ENCODE results near the gene IGSF21. TPM values are rescaled to one million over a fixed set of nuclear protein-coding genes. Genes with fewer than 3 reads are reported as not detected.

The IGSF21 gene
- polyA plus RNA-seq, 3 donors: not detected

GRCh38 chr1:18315449-18315848 is 207.9 kb downstream of the IGSF21 start:
- Histone ChIP-seq H3K27ac (ENCODE audit: low read depth in 1 of 2, low read length in 2 of 2) (no peak overlapping the region), H4K20me1 (ENCODE audit: insufficient read depth, low read length) (no peaks in the 10 kb centered on the region), H3K4me3 (replicated peaks in 1 of 3; ENCODE audit: low read depth in 2 of 3, low read length in 3 of 3) (no peak overlapping the region), H3K9me3 (replicated peaks in 1 of 2; ENCODE audit: control insufficient read depth in 1 of 2, insufficient read depth in 1 of 2, low read length in 2 of 2) (no peaks in the 10 kb centered on the region), H3K27me3 (ENCODE audit: control insufficient read depth in 2 of 2, insufficient read depth in 2 of 2, low read length in 2 of 2) (no peaks in the 10 kb centered on the region), H3K36me3 (replicated peaks in 1 of 2; ENCODE audit: control insufficient read depth in 1 of 2, insufficient read depth in 2 of 2, low read length in 2 of 2) (no peaks in the 10 kb centered on the region), H3K79me2 (ENCODE audit: insufficient read depth, low read length) (no peaks in the 10 kb centered on the region), H3K4me2 (replicated peaks; ENCODE audit: extremely low read depth, low read length, poor library complexity, severe bottlenecking) (no peak overlapping the region), H3K9ac (ENCODE audit: insufficient read depth, low read length, poor library complexity, severe bottlenecking) (no peak overlapping the region), H3K4me1 (ENCODE audit: control insufficient read depth in 1 of 2, insufficient read depth in 2 of 2, low read length in 2 of 2) (no peaks in the 10 kb centered on the region), H2AFZ (ENCODE audit: insufficient read depth, low read depth, low read length, poor library complexity, severe bottlenecking) (no peak overlapping the region)
- H3K36me3 Mint-ChIP-seq: no peaks in the 10 kb centered on the region
- 83% methylated on average over 1 of the region's 1 CpG for WGBS (ENCODE audit: insufficient coverage)
- no peak for DNase-seq
- TF ChIP-seq CTCF (IDR thresholded peaks at IDR 0.05): no peak
- peaks cover 0 to 5% (median 0%) of the 10 kb centered on the region in 7 donors for H3K9me3 Mint-ChIP-seq
- no peak overlapping the region for H3K4me3 Mint-ChIP-seq
- H3K27ac Mint-ChIP-seq: no peak overlapping the region
- intact Hi-C loops (cut with micrococcal nuclease): no loop called here
- peaks cover 0 to 6% (median 5%) of the 10 kb centered on the region in 3 donors for H3K27me3 Mint-ChIP-seq (ENCODE audit: low read depth in 3 of 3)
- no peaks in the 10 kb centered on the region for H3K4me1 Mint-ChIP-seq

GRCh38 chr1:18316764-18317163 is 209.2 kb downstream of the IGSF21 start:
- H3K4me1 ChIP-seq (ENCODE audit: control insufficient read depth in 1 of 2, insufficient read depth in 2 of 2, low read length in 2 of 2): no peaks in the 10 kb centered on the region
- no peak for DNase-seq
- 86% methylated on average over 1 of the region's 3 CpGs for WGBS (ENCODE audit: insufficient coverage)
- H3K27me3 ChIP-seq (ENCODE audit: control insufficient read depth in 2 of 2, insufficient read depth in 2 of 2, low read length in 2 of 2): no peaks in the 10 kb centered on the region
- no peaks in the 10 kb centered on the region for H3K36me3 ChIP-seq (replicated peaks in 1 of 2; ENCODE audit: control insufficient read depth in 1 of 2, insufficient read depth in 2 of 2, low read length in 2 of 2)
- no peak overlapping the region for H3K27ac ChIP-seq (ENCODE audit: low read depth in 1 of 2, low read length in 2 of 2)
- no peak overlapping the region for H3K4me3 ChIP-seq (replicated peaks in 1 of 3; ENCODE audit: low read depth in 2 of 3, low read length in 3 of 3)
- no peak overlapping the region for H3K27ac Mint-ChIP-seq
- peaks cover 0 to 4% (median 0%) of the 10 kb centered on the region in 3 donors for H3K27me3 Mint-ChIP-seq (ENCODE audit: low read depth in 3 of 3)
- H3K9me3 Mint-ChIP-seq: peaks cover 0 to 5% (median 0%) of the 10 kb centered on the region in 7 donors
- TF ChIP-seq CTCF (IDR thresholded peaks at IDR 0.05): no peak
- intact Hi-C loops (cut with micrococcal nuclease): no loop called here
- H3K4me3 Mint-ChIP-seq: no peak overlapping the region
- no peak overlapping the region for H3K9ac ChIP-seq (ENCODE audit: insufficient read depth, low read length, poor library complexity, severe bottlenecking)
- no peaks in the 10 kb centered on the region for H3K9me3 ChIP-seq (replicated peaks in 1 of 2; ENCODE audit: control insufficient read depth in 1 of 2, insufficient read depth in 1 of 2, low read length in 2 of 2)
- H4K20me1 ChIP-seq (ENCODE audit: insufficient read depth, low read length): no peaks in the 10 kb centered on the region
- no peak overlapping the region for H2AFZ ChIP-seq (ENCODE audit: insufficient read depth, low read depth, low read length, poor library complexity, severe bottlenecking)
- H3K36me3 Mint-ChIP-seq: no peaks in the 10 kb centered on the region
- H3K4me1 Mint-ChIP-seq: no peaks in the 10 kb centered on the region
- no peaks in the 10 kb centered on the region for H3K79me2 ChIP-seq (ENCODE audit: insufficient read depth, low read length)
- no peak overlapping the region for H3K4me2 ChIP-seq (replicated peaks; ENCODE audit: extremely low read depth, low read length, poor library complexity, severe bottlenecking)
